ENCODE measurements around the gene HLA-DPB1.

HLA-DPB1 gene

GRCh38 chr6:33103776-33104175 is 28.0 kb downstream of the HLA-DPB1 start:
- no peak overlapping the region for H3K4me3 ChIP-seq (ENCODE audit: extremely low read depth, insufficient read depth, low read length, poor library complexity, severe bottlenecking)
- H3K36me3 ChIP-seq (ENCODE audit: control insufficient read depth, insufficient read depth, low read length), result no peaks in the 10 kb centered on the region
- WGBS, 2 experiments (ENCODE audit: insufficient coverage in 2 of 2), result 43 to 63% methylated on average over 1 to 3 of the region's 3 CpGs
- peaks cover 11% of the 10 kb centered on the region for H3K9me3 ChIP-seq (ENCODE audit: control insufficient read depth, low read length)
- H3K27ac ChIP-seq (ENCODE audit: low read depth, low read length, severe bottlenecking), result no peak overlapping the region
- no peaks in the 10 kb centered on the region for H3K4me1 ChIP-seq (ENCODE audit: control insufficient read depth, insufficient read depth, low read length, poor library complexity, severe bottlenecking)

- WGBS, 2 experiments (ENCODE audit: insufficient coverage in 2 of 2), result 75 to 95% methylated on average over 1 of the region's 1 CpG
- H3K4me3 ChIP-seq (ENCODE audit: extremely low read depth, insufficient read depth, low read length, poor library complexity, severe bottlenecking), result no peak overlapping the region
- H3K9me3 ChIP-seq (ENCODE audit: control insufficient read depth, low read length), result peaks cover 11% of the 10 kb centered on the region
- H3K27ac ChIP-seq (ENCODE audit: low read depth, low read length, severe bottlenecking), result no peak overlapping the region
- H3K36me3 ChIP-seq (ENCODE audit: control insufficient read depth, insufficient read depth, low read length), result no peaks in the 10 kb centered on the region
- H3K4me1 ChIP-seq (ENCODE audit: control insufficient read depth, insufficient read depth, low read length, poor library complexity, severe bottlenecking), result no peaks in the 10 kb centered on the region
Observed at GRCh38 chr6:33104887-33105286, 29.1 kb downstream of the HLA-DPB1 start.

DNA sequence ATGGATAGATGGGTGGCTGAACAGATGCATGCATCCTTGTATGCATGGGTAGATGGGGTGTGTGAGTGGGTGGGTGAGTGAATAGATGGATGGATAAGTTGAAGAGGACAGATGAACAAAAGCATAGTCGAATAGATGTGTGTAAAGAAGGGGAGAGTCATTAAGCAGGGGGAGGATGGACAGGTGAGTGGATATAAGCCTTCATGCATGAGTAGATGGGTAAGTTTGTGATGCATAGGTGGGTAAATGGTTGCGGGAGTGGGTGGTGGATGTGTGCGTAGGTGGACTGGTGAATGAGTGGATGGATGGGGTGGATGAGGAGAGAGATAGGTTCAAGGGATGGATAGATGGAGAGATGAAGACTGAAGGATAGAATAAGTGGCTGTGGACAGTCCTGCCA is 29.6 kb downstream of the HLA-DPB1 start:
- Histone ChIP-seq H3K9me3 (ENCODE audit: control insufficient read depth, low read length) (peaks cover 11% of the 10 kb centered on the region), H3K27ac (ENCODE audit: low read depth, low read length, severe bottlenecking) (no peak overlapping the region), H3K36me3 (ENCODE audit: control insufficient read depth, insufficient read depth, low read length) (no peaks in the 10 kb centered on the region), H3K4me3 (ENCODE audit: extremely low read depth, insufficient read depth, low read length, poor library complexity, severe bottlenecking) (no peak overlapping the region), H3K4me1 (ENCODE audit: control insufficient read depth, insufficient read depth, low read length, poor library complexity, severe bottlenecking) (no peaks in the 10 kb centered on the region)
- WGBS, 2 experiments (ENCODE audit: insufficient coverage in 2 of 2), result 77 to 91% methylated on average over 3 of the region's 3 CpGs

GRCh38 chr6:33105916-33106871 is 30.4 kb downstream of the HLA-DPB1 start:
- no peak overlapping the region for H3K27ac ChIP-seq (ENCODE audit: low read depth, low read length, severe bottlenecking)
- no peaks in the 10 kb centered on the region for H3K4me1 ChIP-seq (ENCODE audit: control insufficient read depth, insufficient read depth, low read length, poor library complexity, severe bottlenecking)
- H3K4me3 ChIP-seq (ENCODE audit: extremely low read depth, insufficient read depth, low read length, poor library complexity, severe bottlenecking), result no peak overlapping the region
- peaks cover 5% of the 10 kb centered on the region for H3K9me3 ChIP-seq (ENCODE audit: control insufficient read depth, low read length)
- no peaks in the 10 kb centered on the region for H3K36me3 ChIP-seq (ENCODE audit: control insufficient read depth, insufficient read depth, low read length)
- WGBS, 2 experiments (ENCODE audit: insufficient coverage in 2 of 2), result 69 to 81% methylated on average over 7 to 8 of the region's 9 CpGs

DNA sequence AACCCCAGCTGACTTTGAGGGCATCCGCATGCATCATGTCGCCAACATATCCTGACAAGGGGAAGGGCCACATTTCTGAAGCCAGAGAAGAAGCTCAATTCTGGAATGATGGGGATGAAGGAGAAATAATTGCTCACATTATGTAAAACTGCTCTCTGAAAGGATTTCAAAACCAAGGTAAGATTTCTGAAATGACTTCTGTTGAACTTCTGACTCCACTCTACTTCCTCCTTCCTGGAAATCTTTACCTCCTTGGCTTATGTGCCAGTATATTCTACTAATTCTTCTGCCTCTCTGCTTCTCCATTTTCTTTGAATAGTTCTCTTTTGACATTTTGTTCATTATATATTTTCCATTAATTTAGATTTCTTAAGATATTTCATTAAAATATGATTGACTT is 31.9 kb downstream of the HLA-DPB1 start:
- Histone ChIP-seq H3K4me1 (ENCODE audit: control insufficient read depth, insufficient read depth, low read length, poor library complexity, severe bottlenecking) (no peaks in the 10 kb centered on the region), H3K9me3 (ENCODE audit: control insufficient read depth, low read length) (peaks cover 4% of the 10 kb centered on the region), H3K36me3 (ENCODE audit: control insufficient read depth, insufficient read depth, low read length) (no peaks in the 10 kb centered on the region), H3K4me3 (ENCODE audit: extremely low read depth, insufficient read depth, low read length, poor library complexity, severe bottlenecking) (no peak overlapping the region), H3K27ac (ENCODE audit: low read depth, low read length, severe bottlenecking) (no peak overlapping the region)
- 80% methylated on average over 1 of the region's 2 CpGs; no CpG with 5 or more reads in 1 of the 2 experiments for WGBS, 2 experiments (ENCODE audit: insufficient coverage in 2 of 2)

GRCh38 chr6:33108307-33108706 is 32.5 kb downstream of the HLA-DPB1 start:
- Histone ChIP-seq H3K36me3 (ENCODE audit: control insufficient read depth, insufficient read depth, low read length) (no peaks in the 10 kb centered on the region), H3K4me3 (ENCODE audit: extremely low read depth, insufficient read depth, low read length, poor library complexity, severe bottlenecking) (no peak overlapping the region), H3K27ac (ENCODE audit: low read depth, low read length, severe bottlenecking) (no peak overlapping the region), H3K4me1 (ENCODE audit: control insufficient read depth, insufficient read depth, low read length, poor library complexity, severe bottlenecking) (no peaks in the 10 kb centered on the region), H3K9me3 (ENCODE audit: control insufficient read depth, low read length) (peaks cover 4% of the 10 kb centered on the region)
- 63 to 73% methylated on average over 1 of the region's 2 CpGs for WGBS, 2 experiments (ENCODE audit: insufficient coverage in 2 of 2)

GRCh38 chr6:33112148-33112547 is 36.4 kb downstream of the HLA-DPB1 start:
- no peaks in the 10 kb centered on the region for H3K9me3 ChIP-seq (ENCODE audit: control insufficient read depth, low read length)
- no peak overlapping the region for H3K4me3 ChIP-seq (ENCODE audit: extremely low read depth, insufficient read depth, low read length, poor library complexity, severe bottlenecking)
- no peaks in the 10 kb centered on the region for H3K4me1 ChIP-seq (ENCODE audit: control insufficient read depth, insufficient read depth, low read length, poor library complexity, severe bottlenecking)
- no peaks in the 10 kb centered on the region for H3K36me3 ChIP-seq (ENCODE audit: control insufficient read depth, insufficient read depth, low read length)
- H3K27ac ChIP-seq (ENCODE audit: low read depth, low read length, severe bottlenecking), result no peak overlapping the region
- 67 to 100% methylated on average over 1 of the region's 1 CpG for WGBS, 2 experiments (ENCODE audit: insufficient coverage in 2 of 2)

GRCh38 chr6:33113755-33114154 is 38.0 kb downstream of the HLA-DPB1 start:
- no peaks in the 10 kb centered on the region for H3K36me3 ChIP-seq (ENCODE audit: control insufficient read depth, insufficient read depth, low read length)
- H3K4me3 ChIP-seq (ENCODE audit: extremely low read depth, insufficient read depth, low read length, poor library complexity, severe bottlenecking), result no peak overlapping the region
- H3K4me1 ChIP-seq (ENCODE audit: control insufficient read depth, insufficient read depth, low read length, poor library complexity, severe bottlenecking), result no peaks in the 10 kb centered on the region
- no peak overlapping the region for H3K27ac ChIP-seq (ENCODE audit: low read depth, low read length, severe bottlenecking)
- 80 to 100% methylated on average over 5 to 7 of the region's 7 CpGs for WGBS, 2 experiments (ENCODE audit: insufficient coverage in 2 of 2)
- H3K9me3 ChIP-seq (ENCODE audit: control insufficient read depth, low read length), result no peaks in the 10 kb centered on the region

DNA sequence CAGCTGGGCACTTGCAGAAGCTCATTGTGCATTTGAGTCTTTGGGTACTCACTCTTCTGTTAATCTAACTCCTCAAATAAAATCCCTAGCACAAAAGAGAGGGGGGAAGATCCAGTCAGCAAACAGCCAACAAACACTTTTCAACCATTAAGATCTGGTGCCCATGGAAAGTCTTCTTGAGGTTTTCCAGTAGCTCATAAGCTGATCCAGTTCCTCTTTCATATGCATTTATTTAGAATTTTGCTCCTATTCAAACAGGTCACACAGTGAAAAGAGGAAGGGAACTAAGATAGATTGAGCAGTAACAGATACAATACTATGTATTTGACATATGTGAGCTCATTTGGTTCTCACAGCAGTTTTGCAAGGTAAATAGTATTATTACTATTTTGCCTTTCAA is 38.6 kb downstream of the HLA-DPB1 start:
- no peaks in the 10 kb centered on the region for H3K4me1 ChIP-seq (ENCODE audit: control insufficient read depth, insufficient read depth, low read length, poor library complexity, severe bottlenecking)
- no peaks in the 10 kb centered on the region for H3K36me3 ChIP-seq (ENCODE audit: control insufficient read depth, insufficient read depth, low read length)
- no peak overlapping the region for H3K4me3 ChIP-seq (ENCODE audit: extremely low read depth, insufficient read depth, low read length, poor library complexity, severe bottlenecking)
- no peak overlapping the region for H3K27ac ChIP-seq (ENCODE audit: low read depth, low read length, severe bottlenecking)
- no peaks in the 10 kb centered on the region for H3K9me3 ChIP-seq (ENCODE audit: control insufficient read depth, low read length)

- Histone ChIP-seq H3K27ac (ENCODE audit: low read depth, low read length, severe bottlenecking) (no peak overlapping the region), H3K4me3 (ENCODE audit: extremely low read depth, insufficient read depth, low read length, poor library complexity, severe bottlenecking) (no peak overlapping the region), H3K4me1 (ENCODE audit: control insufficient read depth, insufficient read depth, low read length, poor library complexity, severe bottlenecking) (no peaks in the 10 kb centered on the region), H3K36me3 (ENCODE audit: control insufficient read depth, insufficient read depth, low read length) (no peaks in the 10 kb centered on the region), H3K9me3 (ENCODE audit: control insufficient read depth, low read length) (no peaks in the 10 kb centered on the region)
- WGBS, 2 experiments (ENCODE audit: insufficient coverage in 2 of 2), result 0 to 11% methylated on average over 1 to 6 of the region's 6 CpGs
Observed at GRCh38 chr6:33116417-33116816, 40.6 kb downstream of the HLA-DPB1 start.

All from mesodermal cell (in vitro differentiated cells).